Choroid plexus epithelial cell (primary cell): ENCODE results near the gene AFAP1.

Experiments
- DNase-seq: peaks from one replicate; pipeline ENCODE4 v3.0.0-alpha.2; 2010; ENCODE audit warnings: low read depth
- H3K4me3 ChIP-seq: 2 replicates; pipeline ENCODE4 v1.5.1; 2011; ENCODE audit warnings: low read depth, mild to moderate bottlenecking, control low read depth, low read length, moderate library complexity
- TF ChIP-seq, protein P1 (sequence below): conservative IDR thresholded peaks from 2 replicates; pipeline ENCODE4 v1.5.1; 2011; ENCODE audit warnings: low read depth, mild to moderate bottlenecking, control low read depth, inconsistent platforms, low read length, moderate library complexity

Gene AFAP1

DNA sequence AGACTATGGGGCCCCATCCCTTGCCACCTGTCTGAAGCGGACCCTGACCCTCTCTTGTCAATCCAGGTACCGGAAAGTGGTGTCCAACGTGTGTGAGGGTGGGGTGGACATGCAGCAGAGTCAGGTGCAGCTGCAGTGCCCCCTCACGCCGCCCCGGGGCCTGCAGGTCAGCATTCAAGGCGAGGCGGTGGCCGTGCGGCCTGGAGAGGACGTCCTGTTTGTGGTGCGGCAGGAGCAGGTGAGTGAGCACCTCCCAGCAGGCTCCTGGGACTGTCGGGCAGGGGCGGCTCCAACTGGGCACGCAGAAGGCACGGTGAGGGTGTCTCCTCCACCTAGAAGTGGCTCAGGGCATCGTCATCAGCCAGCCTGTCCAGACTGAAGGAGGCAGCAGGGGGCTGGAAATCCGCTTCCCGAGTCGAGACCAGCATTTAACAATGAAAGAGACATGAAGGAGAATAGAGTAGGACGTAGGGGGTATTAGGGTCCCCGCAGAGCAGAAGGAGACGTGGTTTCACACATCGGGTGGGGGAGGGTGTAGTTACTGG is 221.6 kb downstream of the AFAP1 start:
- no peak overlapping the region for H3K4me3 ChIP-seq
- TF ChIP-seq, protein P1, sequence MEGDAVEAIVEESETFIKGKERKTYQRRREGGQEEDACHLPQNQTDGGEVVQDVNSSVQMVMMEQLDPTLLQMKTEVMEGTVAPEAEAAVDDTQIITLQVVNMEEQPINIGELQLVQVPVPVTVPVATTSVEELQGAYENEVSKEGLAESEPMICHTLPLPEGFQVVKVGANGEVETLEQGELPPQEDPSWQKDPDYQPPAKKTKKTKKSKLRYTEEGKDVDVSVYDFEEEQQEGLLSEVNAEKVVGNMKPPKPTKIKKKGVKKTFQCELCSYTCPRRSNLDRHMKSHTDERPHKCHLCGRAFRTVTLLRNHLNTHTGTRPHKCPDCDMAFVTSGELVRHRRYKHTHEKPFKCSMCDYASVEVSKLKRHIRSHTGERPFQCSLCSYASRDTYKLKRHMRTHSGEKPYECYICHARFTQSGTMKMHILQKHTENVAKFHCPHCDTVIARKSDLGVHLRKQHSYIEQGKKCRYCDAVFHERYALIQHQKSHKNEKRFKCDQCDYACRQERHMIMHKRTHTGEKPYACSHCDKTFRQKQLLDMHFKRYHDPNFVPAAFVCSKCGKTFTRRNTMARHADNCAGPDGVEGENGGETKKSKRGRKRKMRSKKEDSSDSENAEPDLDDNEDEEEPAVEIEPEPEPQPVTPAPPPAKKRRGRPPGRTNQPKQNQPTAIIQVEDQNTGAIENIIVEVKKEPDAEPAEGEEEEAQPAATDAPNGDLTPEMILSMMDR: no peak
- no peak for DNase-seq

DNA sequence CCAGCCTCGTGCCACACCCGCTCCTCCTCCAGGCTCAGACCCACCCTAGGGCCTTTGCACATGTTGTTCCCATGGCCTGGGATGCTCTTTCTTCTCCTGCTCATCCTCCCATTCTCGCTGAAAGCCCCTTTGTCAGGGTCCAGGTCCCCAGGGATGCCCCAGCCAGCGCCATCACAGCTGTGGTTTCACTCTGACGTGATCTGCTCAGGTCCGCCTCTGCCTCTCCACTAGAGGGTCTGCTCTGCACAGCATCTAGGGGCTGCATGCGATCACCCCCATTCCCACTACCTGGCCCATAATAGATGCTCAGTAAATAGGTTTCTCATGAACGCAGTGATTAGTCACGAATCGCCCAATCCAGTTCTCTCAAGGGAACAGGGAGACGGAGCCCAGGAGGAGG is 222.5 kb downstream of the AFAP1 start:
- no peak overlapping the region for H3K4me3 ChIP-seq
- TF ChIP-seq, protein P1: no peak

GRCh38 chr4:7716010-7716721 is 223.5 kb downstream of the AFAP1 start:
- TF ChIP-seq, protein P1: no peak
- no peak for DNase-seq
- H3K4me3 ChIP-seq: no peak overlapping the region

More for the DNA sequence above, 222.5 kb downstream of the AFAP1 start:
- DNase-seq: no peak

DNA sequence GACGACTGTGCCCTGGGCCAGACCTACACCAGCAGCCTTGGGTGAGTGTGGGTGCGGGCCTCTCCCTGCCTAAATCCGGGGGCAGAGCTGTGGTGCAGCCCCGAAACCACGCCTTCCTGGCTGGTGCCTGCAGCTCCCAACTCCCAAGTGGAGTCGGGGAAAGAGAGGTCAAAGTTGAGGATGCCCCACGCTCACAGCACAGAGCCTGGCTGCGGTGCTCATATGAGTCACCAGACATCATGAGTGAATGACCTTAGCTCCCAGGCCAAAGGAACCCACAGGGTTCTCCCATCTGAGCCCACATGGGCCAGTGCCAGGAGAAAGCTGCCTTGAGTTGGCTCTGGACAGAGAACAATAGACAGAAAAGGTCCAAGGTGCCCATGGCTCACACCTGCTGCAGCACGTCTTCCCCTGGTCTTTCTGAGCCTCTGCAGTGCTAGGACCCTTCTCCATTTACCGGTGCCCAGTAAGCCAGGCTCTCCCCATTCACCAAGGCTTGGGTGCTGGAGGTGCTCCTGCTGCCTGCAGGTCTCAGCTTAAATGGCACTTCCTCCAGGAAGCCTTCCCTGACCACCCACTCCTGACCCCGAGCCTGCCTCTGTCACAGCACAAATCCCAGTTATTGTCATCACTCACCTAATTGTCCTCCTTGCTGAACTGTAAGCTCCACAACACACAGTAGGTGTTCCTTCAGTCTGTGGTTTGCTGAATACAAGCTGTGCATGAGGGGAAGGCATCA is 224.2 kb downstream of the AFAP1 start:
- H3K4me3 ChIP-seq: no peak overlapping the region
- DNase-seq: no peak
- TF ChIP-seq, protein P1: no peak

DNA sequence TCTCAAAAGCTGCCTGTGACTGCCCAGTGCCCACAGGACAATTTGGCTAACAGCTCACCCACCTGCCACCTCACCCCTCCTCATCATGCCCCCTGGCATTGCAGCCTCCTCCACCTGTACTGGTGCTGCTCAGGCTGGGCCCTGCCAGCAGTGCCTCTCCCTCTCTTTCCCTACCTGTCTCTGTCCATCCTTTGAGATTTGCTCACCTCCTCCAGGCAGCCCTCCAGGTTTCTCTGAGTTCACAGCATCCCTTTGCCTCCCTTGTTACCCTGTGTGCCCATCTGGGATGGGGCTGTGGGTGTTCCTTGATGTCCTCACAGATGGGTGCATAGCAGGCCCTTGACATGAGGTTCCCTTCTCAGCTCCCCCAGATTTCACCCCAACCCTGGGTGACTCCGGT is 224.9 kb downstream of the AFAP1 start:
- no peak overlapping the region for H3K4me3 ChIP-seq
- no peak for DNase-seq
- TF ChIP-seq, protein P1: no peak

DNA sequence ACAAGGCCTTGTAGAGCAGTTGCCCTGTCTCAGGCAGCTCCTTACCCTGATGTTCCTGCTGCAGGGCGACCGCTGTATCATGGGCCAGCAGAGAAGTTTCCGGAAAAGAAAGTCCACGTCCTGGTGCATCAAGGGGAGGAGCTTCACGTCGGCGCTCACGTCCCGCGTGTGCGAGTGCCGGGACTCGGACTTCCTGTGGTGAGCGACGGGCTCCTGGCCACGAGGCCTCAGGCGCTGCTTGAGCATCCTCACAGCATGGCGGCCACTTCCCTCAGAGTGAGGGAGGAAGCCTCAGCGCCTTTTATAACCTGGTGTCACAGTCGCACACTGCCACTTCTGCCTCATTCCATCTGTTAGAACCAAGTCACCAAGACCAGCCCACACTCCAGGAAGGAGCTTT is 225.5 kb downstream of the AFAP1 start:
- TF ChIP-seq, protein P1: no peak

More for the DNA sequence above, 225.5 kb downstream of the AFAP1 start:
- DNase-seq: no peak
- no peak overlapping the region for H3K4me3 ChIP-seq
